Keratinocyte (primary cell): ENCODE results near the gene ZNF558. TPM values are rescaled to one million over a fixed set of nuclear protein-coding genes. Genes with fewer than 3 reads are reported as not detected.

ENCODE experiments used
- DNase-seq: peaks from one replicate; pipeline ENCODE4 v3.0.0-alpha.2; 2011; ENCODE audit warnings: low read depth, missing footprints, low spot score
- FAIRE-seq: peaks from 2 replicates; lab custom pipeline; 2011; peaks lifted over from hg19 to GRCh38; lab: Jason Lieb, UNC
- H2AFZ ChIP-seq: 2 replicates; pipeline ENCODE4 v1.6.0; 2012; ENCODE audit warnings: low read length, control low read depth, inconsistent platforms; ENCODE audit not compliant: control insufficient read depth
- H3K27ac ChIP-seq: 2 replicates; pipeline ENCODE4 v1.5.1; 2011; ENCODE audit warnings: low read length; ENCODE audit not compliant: control insufficient read depth, insufficient read depth
- H3K27me3 ChIP-seq: 3 replicates; pipeline ENCODE4 v1.6.0; 2011; ENCODE audit warnings: low read length; ENCODE audit not compliant: control insufficient read depth, insufficient read depth; ENCODE audit errors: extremely low read depth
- H3K36me3 ChIP-seq, 2 experiments: 2 replicates in 1 of 2; 3 replicates in 1 of 2; pipeline ENCODE4 v1.5.1; 2011; ENCODE audit warnings: low read length in 2 of 2, mild to moderate bottlenecking in 1 of 2; ENCODE audit not compliant: control insufficient read depth in 2 of 2, insufficient read depth in 2 of 2; ENCODE audit errors: extremely low read depth in 1 of 2
- H3K4me1 ChIP-seq: 3 replicates; pipeline ENCODE4 v1.5.1; 2011; ENCODE audit warnings: low read length; ENCODE audit not compliant: control insufficient read depth, insufficient read depth; ENCODE audit errors: extremely low read depth
- H3K4me2 ChIP-seq: 3 replicates; pipeline ENCODE4 v1.6.0; 2011; ENCODE audit warnings: low read depth, low read length; ENCODE audit not compliant: control insufficient read depth, insufficient read depth; ENCODE audit errors: extremely low read depth
- H3K4me3 ChIP-seq, 3 experiments: fragments of 200-600 bp in 1 of 3; sonication (generic) in 1 of 3; 2 replicates in 2 of 3; 3 replicates in 1 of 3; pipeline ENCODE4 v1.5.1; 2011 to 2016; ENCODE audit warnings: low read length in 3 of 3, mild to moderate bottlenecking in 3 of 3, control low read depth in 2 of 3, inconsistent platforms in 1 of 3, low read depth in 1 of 3, mixed read lengths in 1 of 3, mixed run types in 1 of 3, moderate library complexity in 1 of 3; ENCODE audit not compliant: control insufficient read depth in 2 of 3, insufficient read depth in 2 of 3; ENCODE audit errors: extremely low read depth in 1 of 3
- H3K79me2 ChIP-seq: 2 replicates; pipeline ENCODE4 v1.6.0; 2012; ENCODE audit warnings: low read length; ENCODE audit not compliant: control insufficient read depth, insufficient read depth
- H3K9ac ChIP-seq: 3 replicates; pipeline ENCODE4 v1.6.0; 2011; ENCODE audit warnings: low read length; ENCODE audit not compliant: control insufficient read depth, insufficient read depth; ENCODE audit errors: extremely low read depth
- H3K9me1 ChIP-seq: 3 replicates; pipeline ENCODE4 v1.6.0; 2011; ENCODE audit warnings: low read length; ENCODE audit not compliant: control insufficient read depth, insufficient read depth; ENCODE audit errors: extremely low read depth
- H3K9me3 ChIP-seq: 2 replicates; pipeline ENCODE4 v1.5.1; 2012; ENCODE audit warnings: low read depth, low read length; ENCODE audit not compliant: control insufficient read depth
- H4K20me1 ChIP-seq: 3 replicates; pipeline ENCODE4 v1.6.0; 2011; ENCODE audit warnings: low read length; ENCODE audit not compliant: control insufficient read depth, insufficient read depth; ENCODE audit errors: extremely low read depth
- EZH2 ChIP-seq: IDR thresholded peaks from one replicate; pipeline ENCODE4 v1.6.1; 2012; ENCODE audit warnings: inconsistent platforms, mild to moderate bottlenecking, low read length, moderate library complexity
- dilution Hi-C: fragments of 300-500 bp; cut with MboI; formaldehyde crosslinking; loops from one replicate; pipeline ENCODE4 v1.7.0; 2020; ENCODE audit warnings: low sequenced_read_pairs; ENCODE audit not compliant: extremely low pct_ligation_motif_present
- polyA plus RNA-seq, 5 experiments: library from polyadenylated mRNA; depleted of rRNA in 3 of 5; stranded (reverse) in 3 of 5; stranded (forward) in 1 of 5; unstranded in 1 of 5; fragments of >200 nt; gene quantifications; 1 replicate in 1 of 5; 2 replicates in 3 of 5; 3 replicates in 1 of 5; pipeline versions ENCODE4 v1.2.1 to v1.2.3, GENCODE V29; 2011 to 2012; ENCODE audit warnings: missing spikeins in 2 of 5, low read depth in 1 of 5, low replicate concordance in 1 of 5
- TF ChIP-seq, protein P1 (sequence below), 3 experiments: IDR thresholded peaks in 1 of 3; conservative IDR thresholded peaks in 1 of 3; optimal IDR thresholded peaks in 1 of 3; 2 replicates in 2 of 3; 3 replicates in 1 of 3; pipeline versions ENCODE3 to v1.5.1; 2011; ENCODE audit warnings: low read length in 3 of 3, mild to moderate bottlenecking in 3 of 3, moderate library complexity in 2 of 3, control low read depth in 1 of 3, inconsistent platforms in 1 of 3; ENCODE audit not compliant: insufficient read depth in 2 of 3; ENCODE audit errors: extremely low read depth in 1 of 3

Gene ZNF558
- polyA plus RNA-seq, 1 donor (not counting 4 experiments of a cell fraction or from before 2014, with no cell fraction given): 17.1 TPM

- no peak overlapping the region for H3K9ac ChIP-seq
- no peak overlapping the region for H3K27ac ChIP-seq
- no peak for FAIRE-seq
- no peak overlapping the region for H2AFZ ChIP-seq
- H3K36me3 ChIP-seq: peaks cover 13 to 31% of the 10 kb centered on the region in 2 experiments
- H3K4me2 ChIP-seq: no peak overlapping the region
- dilution Hi-C loops: no loop called here
- no peak for DNase-seq
- H4K20me1 ChIP-seq: no peaks in the 10 kb centered on the region
- no peak overlapping the region for H3K4me3 ChIP-seq
- H3K27me3 ChIP-seq: no peaks in the 10 kb centered on the region
- H3K79me2 ChIP-seq: no peaks in the 10 kb centered on the region
- no peaks in the 10 kb centered on the region for H3K4me1 ChIP-seq
- TF ChIP-seq, protein P1, sequence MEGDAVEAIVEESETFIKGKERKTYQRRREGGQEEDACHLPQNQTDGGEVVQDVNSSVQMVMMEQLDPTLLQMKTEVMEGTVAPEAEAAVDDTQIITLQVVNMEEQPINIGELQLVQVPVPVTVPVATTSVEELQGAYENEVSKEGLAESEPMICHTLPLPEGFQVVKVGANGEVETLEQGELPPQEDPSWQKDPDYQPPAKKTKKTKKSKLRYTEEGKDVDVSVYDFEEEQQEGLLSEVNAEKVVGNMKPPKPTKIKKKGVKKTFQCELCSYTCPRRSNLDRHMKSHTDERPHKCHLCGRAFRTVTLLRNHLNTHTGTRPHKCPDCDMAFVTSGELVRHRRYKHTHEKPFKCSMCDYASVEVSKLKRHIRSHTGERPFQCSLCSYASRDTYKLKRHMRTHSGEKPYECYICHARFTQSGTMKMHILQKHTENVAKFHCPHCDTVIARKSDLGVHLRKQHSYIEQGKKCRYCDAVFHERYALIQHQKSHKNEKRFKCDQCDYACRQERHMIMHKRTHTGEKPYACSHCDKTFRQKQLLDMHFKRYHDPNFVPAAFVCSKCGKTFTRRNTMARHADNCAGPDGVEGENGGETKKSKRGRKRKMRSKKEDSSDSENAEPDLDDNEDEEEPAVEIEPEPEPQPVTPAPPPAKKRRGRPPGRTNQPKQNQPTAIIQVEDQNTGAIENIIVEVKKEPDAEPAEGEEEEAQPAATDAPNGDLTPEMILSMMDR (optimal IDR thresholded peaks at IDR 0.05 in 1 of 3, IDR thresholded peaks at IDR 0.05 in 1 of 3, conservative IDR thresholded peaks at IDR 0.05 in 1 of 3; ENCODE audit: extremely low read depth in 1 of 3, insufficient read depth in 2 of 3, low read length in 3 of 3): no peak
- TF ChIP-seq EZH2: no peak
- H3K9me3 ChIP-seq: peaks cover 36% of the 10 kb centered on the region
- H3K9me1 ChIP-seq: no peaks in the 10 kb centered on the region
These were observed 17.9 kb downstream of the ZNF558 start for GRCh38 chr19:8814176-8814575.

DNA sequence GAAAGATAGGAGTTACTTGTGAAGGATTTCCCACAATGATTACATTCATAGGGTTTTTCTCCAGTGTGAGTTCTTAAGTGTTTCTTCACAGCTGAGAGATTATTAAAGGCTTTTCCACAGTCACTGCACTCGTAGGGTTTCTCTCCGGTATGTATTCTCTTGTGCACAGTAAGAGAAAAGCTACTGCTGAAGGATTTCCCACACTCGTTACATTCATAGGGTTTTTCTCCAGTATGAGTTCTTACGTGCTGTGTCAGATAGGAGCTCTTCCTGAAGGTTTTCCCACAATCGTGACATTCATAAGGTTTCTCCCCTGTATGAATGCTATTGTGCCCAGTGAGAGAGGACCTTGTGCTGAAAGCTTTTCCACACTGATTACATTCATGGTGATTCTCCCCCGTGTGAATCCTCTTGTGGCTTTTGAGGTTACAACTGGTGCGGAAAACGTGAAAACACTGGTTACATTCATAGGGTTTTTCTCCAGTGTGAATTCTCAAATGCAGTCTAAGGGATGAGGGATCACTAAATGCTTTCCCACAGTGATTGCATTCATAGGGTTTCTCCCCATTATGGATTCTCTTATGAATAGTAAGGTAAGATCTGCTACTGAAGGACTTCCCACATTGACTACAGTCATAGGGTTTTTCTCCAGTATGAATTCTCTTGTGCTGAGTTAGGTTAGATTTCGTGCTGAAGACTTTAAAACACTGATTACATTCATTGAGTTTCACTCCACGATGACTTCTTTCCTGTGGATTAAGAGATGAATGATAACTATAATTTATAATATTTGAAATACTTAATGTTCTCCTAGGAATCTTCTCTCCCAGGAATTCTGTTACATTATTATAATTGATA lies 20.6 kb downstream of the ZNF558 start:
- H3K9ac ChIP-seq: no peak overlapping the region
- H3K9me3 ChIP-seq: peaks cover 42% of the 10 kb centered on the region
- TF ChIP-seq, protein P1 (optimal IDR thresholded peaks at IDR 0.05 in 1 of 3, IDR thresholded peaks at IDR 0.05 in 1 of 3, conservative IDR thresholded peaks at IDR 0.05 in 1 of 3; ENCODE audit: extremely low read depth in 1 of 3, insufficient read depth in 2 of 3, low read length in 3 of 3): no peak
- no peak for TF ChIP-seq EZH2
- no peaks in the 10 kb centered on the region for H3K27me3 ChIP-seq
- dilution Hi-C loops: no loop called here
- no peaks in the 10 kb centered on the region for H4K20me1 ChIP-seq
- H3K4me3 ChIP-seq: no peak overlapping the region
- H3K4me2 ChIP-seq: no peak overlapping the region
- H3K9me1 ChIP-seq: no peaks in the 10 kb centered on the region
- no peaks in the 10 kb centered on the region for H3K4me1 ChIP-seq
- H3K27ac ChIP-seq: no peak overlapping the region
- FAIRE-seq (no peak), DNase-seq (no peak)
- peaks cover 14 to 38% of the 10 kb centered on the region in 2 experiments for H3K36me3 ChIP-seq
- no peak overlapping the region for H2AFZ ChIP-seq
- no peaks in the 10 kb centered on the region for H3K79me2 ChIP-seq
